ENCODE results near the gene NEO1.

Gene NEO1

GRCh38 chr15:73052653-73053397 is 562 bp downstream of the NEO1 start:
- TF ChIP-seq REST (IDR thresholded peaks at IDR 0.05; ENCODE audit: insufficient read depth in 1 of 2, low read depth in 2 of 2, low read length in 2 of 2) (no peak), FOXP2 (optimal IDR thresholded peaks at IDR 0.05; ENCODE audit: borderline replicate concordance, extremely low read depth, extremely low read length, insufficient read depth) (no peak), POLR2AphosphoS5 (IDR thresholded peaks at IDR 0.05; ENCODE audit: low read depth, low read length) (no peak), SIN3A (IDR thresholded peaks at IDR 0.05; ENCODE audit: borderline replicate concordance, insufficient read depth, low read length) (peak; percentile 35; the same call in 1 of the 2 replicates), TAF1 (IDR thresholded peaks at IDR 0.05; ENCODE audit: borderline replicate concordance, insufficient read depth, low read length) (no peak)

DNA sequence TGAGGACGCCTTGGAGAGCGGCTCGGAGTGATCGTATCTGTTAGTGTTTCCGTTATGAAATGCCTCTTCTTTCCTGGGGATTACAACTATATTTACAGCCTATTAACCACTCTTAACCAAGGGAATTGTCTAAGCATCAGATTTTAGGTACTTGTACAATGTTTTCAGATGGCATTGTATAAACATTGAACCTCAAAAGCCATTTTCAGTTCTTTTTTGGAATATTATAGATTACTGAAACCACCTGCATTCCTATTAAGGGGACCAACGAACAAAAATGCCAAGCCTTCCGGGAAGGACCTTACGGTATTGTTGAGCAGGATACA is 1.1 kb downstream of the NEO1 start:
- TF ChIP-seq FOXP2 (optimal IDR thresholded peaks at IDR 0.05; ENCODE audit: borderline replicate concordance, extremely low read depth, extremely low read length, insufficient read depth), result no peak
- TF ChIP-seq REST (IDR thresholded peaks at IDR 0.05; ENCODE audit: insufficient read depth in 1 of 2, low read depth in 2 of 2, low read length in 2 of 2), result no peak
- TF ChIP-seq SIN3A (IDR thresholded peaks at IDR 0.05; ENCODE audit: borderline replicate concordance, insufficient read depth, low read length), result no peak
- TF ChIP-seq POLR2AphosphoS5 (IDR thresholded peaks at IDR 0.05; ENCODE audit: low read depth, low read length), result no peak
- no peak for TF ChIP-seq TAF1 (IDR thresholded peaks at IDR 0.05; ENCODE audit: borderline replicate concordance, insufficient read depth, low read length)

GRCh38 chr15:73054417-73054953 is 2.2 kb downstream of the NEO1 start:
- no peak for TF ChIP-seq REST (IDR thresholded peaks at IDR 0.05; ENCODE audit: insufficient read depth in 1 of 2, low read depth in 2 of 2, low read length in 2 of 2)
- no peak for TF ChIP-seq POLR2AphosphoS5 (IDR thresholded peaks at IDR 0.05; ENCODE audit: low read depth, low read length)
- TF ChIP-seq SIN3A (IDR thresholded peaks at IDR 0.05; ENCODE audit: borderline replicate concordance, insufficient read depth, low read length), result no peak
- no peak for TF ChIP-seq FOXP2 (optimal IDR thresholded peaks at IDR 0.05; ENCODE audit: borderline replicate concordance, extremely low read depth, extremely low read length, insufficient read depth)
- TF ChIP-seq TAF1 (IDR thresholded peaks at IDR 0.05; ENCODE audit: borderline replicate concordance, insufficient read depth, low read length), result no peak

DNA sequence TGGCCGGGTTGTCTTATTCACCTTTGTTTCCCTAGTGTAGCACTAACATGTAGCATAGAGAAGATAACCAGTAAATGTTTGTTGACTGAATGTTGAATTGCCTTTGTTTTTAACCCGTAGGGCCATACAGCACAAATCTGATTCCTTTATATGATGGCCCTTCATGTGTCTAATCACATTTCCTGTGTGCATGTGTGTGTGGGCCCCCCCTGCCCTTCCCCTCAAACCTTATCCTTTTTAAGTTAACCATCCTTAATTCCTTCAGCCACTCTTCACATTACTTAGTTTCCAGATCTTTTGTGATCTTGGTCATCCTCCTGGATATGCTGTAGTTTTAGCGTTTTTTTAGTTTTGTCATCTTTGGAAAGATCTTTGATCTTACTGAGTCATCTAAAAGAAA is 4.2 kb downstream of the NEO1 start:
- TF ChIP-seq TAF1 (IDR thresholded peaks at IDR 0.05; ENCODE audit: borderline replicate concordance, insufficient read depth, low read length) (no peak), FOXP2 (optimal IDR thresholded peaks at IDR 0.05; ENCODE audit: borderline replicate concordance, extremely low read depth, extremely low read length, insufficient read depth) (no peak), REST (IDR thresholded peaks at IDR 0.05; ENCODE audit: insufficient read depth in 1 of 2, low read depth in 2 of 2, low read length in 2 of 2) (no peak), SIN3A (IDR thresholded peaks at IDR 0.05; ENCODE audit: borderline replicate concordance, insufficient read depth, low read length) (no peak), POLR2AphosphoS5 (IDR thresholded peaks at IDR 0.05; ENCODE audit: low read depth, low read length) (no peak)

Measured in PFSK-1 (cell line).